Liver (tissue), 9 donors: ENCODE data around the gene SETD5. TPM values are rescaled to one million over a fixed set of nuclear protein-coding genes. Genes with fewer than 3 reads are reported as not detected.

Experiments used
- DNase-seq: peaks from one replicate; pipeline ENCODE4 v3.0.0-alpha.2; 2017; ENCODE audit warnings: low spot score
- H3K27ac ChIP-seq, 2 donors: one replicate each; pipeline ENCODE4 v1.7.0; 2013; ENCODE audit warnings: inconsistent platforms in 2 of 2, low read length in 2 of 2, control low read depth in 1 of 2, low read depth in 1 of 2, mild to moderate bottlenecking in 1 of 2
- H3K27me3 ChIP-seq, 4 donors: one replicate each; pipeline versions ENCODE4 v1.6.1 to v1.7.0; 2013; ENCODE audit warnings: low read length in 3 of 4, inconsistent platforms in 1 of 4, mild to moderate bottlenecking in 1 of 4, moderate library complexity in 1 of 4; ENCODE audit not compliant: control insufficient read depth in 4 of 4, insufficient read depth in 4 of 4
- H3K36me3 ChIP-seq, 4 donors: one replicate each; pipeline versions ENCODE4 v1.6.1 to v1.7.0; 2013; ENCODE audit warnings: low read length in 3 of 4, mild to moderate bottlenecking in 3 of 4, low read depth in 1 of 4, moderate library complexity in 1 of 4; ENCODE audit not compliant: control insufficient read depth in 4 of 4, insufficient read depth in 3 of 4
- H3K4me1 ChIP-seq, 4 donors: one replicate each; pipeline versions ENCODE4 v1.6.1 to v1.7.0; 2013; ENCODE audit warnings: low read length in 3 of 4, mild to moderate bottlenecking in 3 of 4, moderate library complexity in 1 of 4; ENCODE audit not compliant: control insufficient read depth in 4 of 4, insufficient read depth in 4 of 4
- H3K4me3 ChIP-seq, 3 donors: one replicate each; pipeline versions ENCODE4 v1.6.1 to v1.7.0; 2013; ENCODE audit warnings: low read length in 3 of 3, control low read depth in 1 of 3, low read depth in 1 of 3, mild to moderate bottlenecking in 1 of 3
- H3K9ac ChIP-seq, 2 donors: one replicate each; pipeline ENCODE4 v1.7.0; 2013; ENCODE audit warnings: low read length in 2 of 2, mild to moderate bottlenecking in 2 of 2, moderate library complexity in 2 of 2, control low read depth in 1 of 2, low read depth in 1 of 2
- H3K9me3 ChIP-seq, 4 donors: one replicate each; pipeline versions ENCODE4 v1.6.1 to v1.7.0; 2013; ENCODE audit warnings: low read length in 3 of 4; ENCODE audit not compliant: control insufficient read depth in 4 of 4
- ATF3 ChIP-seq: IDR thresholded peaks from 2 replicates; pipeline ENCODE4 v1.6.1; 2016; ENCODE audit warnings: antibody characterized with exemption
- EGR1 ChIP-seq, 2 donors: IDR thresholded peaks; 2 replicates each; pipeline ENCODE4 v1.6.1; 2016 to 2018; ENCODE audit warnings: antibody characterized with exemption in 2 of 2, low read depth in 2 of 2
- FOXA1 ChIP-seq: IDR thresholded peaks from 2 replicates; pipeline ENCODE4 v1.6.1; 2016; ENCODE audit warnings: antibody characterized with exemption
- FOXA2 ChIP-seq: IDR thresholded peaks from 2 replicates; pipeline ENCODE4 v1.6.1; 2016; ENCODE audit warnings: antibody characterized with exemption
- GABPA ChIP-seq, 2 donors: IDR thresholded peaks in 1 of 2; conservative IDR thresholded peaks in 1 of 2; 2 replicates each; pipeline ENCODE4 v1.6.1; 2016; ENCODE audit warnings: antibody characterized with exemption in 2 of 2, mild to moderate bottlenecking in 1 of 2, moderate library complexity in 1 of 2
- HNF4A ChIP-seq, 2 donors: conservative IDR thresholded peaks; 2 replicates each; pipeline ENCODE4 v1.6.1; 2016; ENCODE audit warnings: antibody characterized with exemption in 2 of 2, mild to moderate bottlenecking in 2 of 2
- HNF4G ChIP-seq: IDR thresholded peaks from 2 replicates; pipeline ENCODE4 v1.6.1; 2016; ENCODE audit warnings: antibody characterized with exemption
- JUND ChIP-seq, 2 donors: IDR thresholded peaks; 2 replicates each; pipeline ENCODE4 v1.6.1; 2016; ENCODE audit warnings: antibody characterized with exemption in 2 of 2
- NR2F2 ChIP-seq: IDR thresholded peaks from 2 replicates; pipeline ENCODE4 v1.6.1; 2016; ENCODE audit warnings: antibody characterized with exemption
- RAD21 ChIP-seq, 2 donors: IDR thresholded peaks; 2 replicates each; pipeline ENCODE4 v1.6.1; 2016; ENCODE audit warnings: antibody characterized with exemption in 2 of 2, mild to moderate bottlenecking in 2 of 2
- REST ChIP-seq: IDR thresholded peaks from 2 replicates; pipeline ENCODE4 v1.6.1; 2016; ENCODE audit warnings: antibody characterized with exemption, mild to moderate bottlenecking
- RXRA ChIP-seq, 2 donors: IDR thresholded peaks; 2 replicates each; pipeline ENCODE4 v1.6.1; 2017 to 2018; ENCODE audit warnings: antibody characterized with exemption in 2 of 2, mild to moderate bottlenecking in 1 of 2
- SP1 ChIP-seq: IDR thresholded peaks from 2 replicates; pipeline ENCODE4 v1.6.1; 2018; ENCODE audit warnings: antibody characterized with exemption, mild to moderate bottlenecking
- TAF1 ChIP-seq: conservative IDR thresholded peaks from 2 replicates; pipeline ENCODE4 v1.6.1; 2016; ENCODE audit warnings: antibody characterized with exemption, mild to moderate bottlenecking
- YY1 ChIP-seq: IDR thresholded peaks from 2 replicates; pipeline ENCODE4 v1.6.1; 2016; ENCODE audit warnings: antibody characterized with exemption, mild to moderate bottlenecking
- ZBTB33 ChIP-seq: IDR thresholded peaks from 2 replicates; pipeline ENCODE4 v1.6.1; 2016; ENCODE audit warnings: antibody characterized with exemption
- WGBS: extraction: QIAGEN DNeasy Blood & Tissue Kit; methylation state at CpG from one replicate; pipeline ENCODE4 v1.1.7; 2013; 5-methylcytosine and 5-hydroxymethylcytosine counted together
- polyA plus RNA-seq, 2 donors: library from polyadenylated mRNA; stranded (reverse) in 1 of 2; unstranded in 1 of 2; fragments of 200-250 nt in 1 of 2; fragments of >200 nt in 1 of 2; fragmentation: Nextera tagmentation in 1 of 2; extraction: Ambion mirVana in 1 of 2; gene quantifications; one replicate each; pipeline versions ENCODE4 v1.2.1 to v1.2.3, GENCODE V29; 2013 to 2015
- total RNA-seq, 2 donors: library from RNA; depleted of rRNA; stranded (reverse); fragments of >200 nt; gene quantifications; one replicate each; pipeline ENCODE4 v1.2.3, GENCODE V29; 2014
- TF ChIP-seq, protein P1 (sequence below): fragments of 150-350 bp; IDR thresholded peaks from 2 replicates; pipeline ENCODE4 v1.5.1; 2017; ENCODE audit warnings: improper control_type of control experiment, low read depth, low read length; ENCODE audit not compliant: missing input control
- TF ChIP-seq, protein P2 (sequence below): IDR thresholded peaks from 2 replicates; pipeline ENCODE4 v1.6.1; 2016; ENCODE audit warnings: antibody characterized with exemption
- donor health status: healthy.
- donor health status: healthy.
- donor health status: healthy.
- donor health status: healthy.
- donor health status: healthy.

The SETD5 gene
- total and polyA plus RNA-seq, 4 donors, result 17.9 to 76.6 (median 24.3) TPM

DNA sequence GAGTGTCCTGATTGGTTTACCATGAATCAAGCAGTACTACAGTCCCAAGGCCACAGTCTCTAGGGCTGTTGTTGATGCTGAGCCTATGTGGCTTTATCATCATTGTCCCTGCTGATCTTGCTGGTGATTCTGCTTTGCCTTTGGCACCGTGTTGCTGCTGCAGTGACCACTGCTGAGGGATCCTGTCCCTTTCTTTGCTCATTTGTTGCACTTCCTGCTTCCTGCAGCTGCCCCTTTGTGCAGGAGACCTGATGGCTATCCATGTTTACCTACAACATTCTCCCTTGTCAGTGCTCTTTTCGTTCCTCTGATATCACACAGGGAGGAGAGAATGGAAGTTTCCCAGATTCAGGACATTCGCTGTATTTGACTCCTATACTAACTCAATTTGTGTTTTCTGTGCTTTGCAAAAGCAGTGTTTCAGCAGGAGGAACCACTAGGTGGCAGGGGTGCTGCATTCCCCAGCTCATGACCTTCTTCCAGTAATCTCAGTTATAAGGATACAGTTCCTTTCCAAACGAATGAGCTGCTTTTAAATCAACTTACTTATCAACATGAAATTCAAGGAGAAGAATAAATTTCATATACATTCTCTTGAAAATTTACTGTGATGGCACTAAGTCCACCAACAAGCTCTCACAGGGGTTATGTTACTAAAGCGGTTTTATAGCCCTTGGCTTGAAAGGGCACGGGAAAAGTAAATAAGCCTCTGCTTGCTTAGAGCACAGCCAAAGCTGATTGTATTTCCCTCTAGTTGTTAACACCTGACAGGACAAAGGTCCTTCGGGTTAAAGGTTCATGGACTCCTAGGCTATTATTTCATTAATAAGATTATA is 44.3 kb upstream of the SETD5 start:
- H3K4me3 ChIP-seq, result no peak overlapping the region
- no peaks in the 10 kb centered on the region for H3K36me3 ChIP-seq
- no peaks in the 10 kb centered on the region for H3K9me3 ChIP-seq
- peak; percentile 93 to 97 for TF ChIP-seq HNF4A (conservative IDR thresholded peaks at IDR 0.05)
- peak; percentile 82 for TF ChIP-seq HNF4G
- TF ChIP-seq NR2F2, result peak; percentile 86
- TF ChIP-seq FOXA2, result peak; percentile 99
- TF ChIP-seq TAF1, result no peak
- TF ChIP-seq GABPA (IDR thresholded peaks at IDR 0.05 in 1 of 2, conservative IDR thresholded peaks at IDR 0.05 in 1 of 2), result peak; percentile 20 to 77
- no peak for TF ChIP-seq YY1
- TF ChIP-seq RXRA (IDR thresholded peaks at IDR 0.05), result peak; percentile 93 to 95
- no peak for TF ChIP-seq ATF3
- TF ChIP-seq RAD21 (IDR thresholded peaks at IDR 0.05), result peak; percentile 92 to 93
- peak; percentile 98 for TF ChIP-seq SP1
- peak; percentile 32 to 74 for TF ChIP-seq JUND (IDR thresholded peaks at IDR 0.05)
- TF ChIP-seq EGR1 (IDR thresholded peaks at IDR 0.05; ENCODE audit: low read depth in 2 of 2), result peak; percentile 18 to 66
- TF ChIP-seq, protein P1, sequence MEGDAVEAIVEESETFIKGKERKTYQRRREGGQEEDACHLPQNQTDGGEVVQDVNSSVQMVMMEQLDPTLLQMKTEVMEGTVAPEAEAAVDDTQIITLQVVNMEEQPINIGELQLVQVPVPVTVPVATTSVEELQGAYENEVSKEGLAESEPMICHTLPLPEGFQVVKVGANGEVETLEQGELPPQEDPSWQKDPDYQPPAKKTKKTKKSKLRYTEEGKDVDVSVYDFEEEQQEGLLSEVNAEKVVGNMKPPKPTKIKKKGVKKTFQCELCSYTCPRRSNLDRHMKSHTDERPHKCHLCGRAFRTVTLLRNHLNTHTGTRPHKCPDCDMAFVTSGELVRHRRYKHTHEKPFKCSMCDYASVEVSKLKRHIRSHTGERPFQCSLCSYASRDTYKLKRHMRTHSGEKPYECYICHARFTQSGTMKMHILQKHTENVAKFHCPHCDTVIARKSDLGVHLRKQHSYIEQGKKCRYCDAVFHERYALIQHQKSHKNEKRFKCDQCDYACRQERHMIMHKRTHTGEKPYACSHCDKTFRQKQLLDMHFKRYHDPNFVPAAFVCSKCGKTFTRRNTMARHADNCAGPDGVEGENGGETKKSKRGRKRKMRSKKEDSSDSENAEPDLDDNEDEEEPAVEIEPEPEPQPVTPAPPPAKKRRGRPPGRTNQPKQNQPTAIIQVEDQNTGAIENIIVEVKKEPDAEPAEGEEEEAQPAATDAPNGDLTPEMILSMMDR, result peak; percentile 79
- peak; percentile 66 for TF ChIP-seq ZBTB33
- peak; percentile 99 for TF ChIP-seq FOXA1
- TF ChIP-seq, protein P2, sequence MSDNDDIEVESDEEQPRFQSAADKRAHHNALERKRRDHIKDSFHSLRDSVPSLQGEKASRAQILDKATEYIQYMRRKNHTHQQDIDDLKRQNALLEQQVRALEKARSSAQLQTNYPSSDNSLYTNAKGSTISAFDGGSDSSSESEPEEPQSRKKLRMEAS, result peak; percentile 70
- TF ChIP-seq REST, result peak; percentile 83
- peak overlapping the region; percentile 5 to 40 for H3K27ac ChIP-seq
- peak overlapping the region in 1 of 2 donors; percentile 4 for H3K9ac ChIP-seq
- 9% methylated on average over 7 of the region's 7 CpGs for WGBS
- peak; percentile 55 for DNase-seq
- no peaks in the 10 kb centered on the region for H3K27me3 ChIP-seq
- peaks cover 12 to 27% (median 18%) of the 10 kb centered on the region in 4 donors for H3K4me1 ChIP-seq
